ENCODE measurements around the gene MICAL3.
A peak's percentile ranks its signal among the peaks of the same experiment; 100 is the strongest.

Gene MICAL3

DNA sequence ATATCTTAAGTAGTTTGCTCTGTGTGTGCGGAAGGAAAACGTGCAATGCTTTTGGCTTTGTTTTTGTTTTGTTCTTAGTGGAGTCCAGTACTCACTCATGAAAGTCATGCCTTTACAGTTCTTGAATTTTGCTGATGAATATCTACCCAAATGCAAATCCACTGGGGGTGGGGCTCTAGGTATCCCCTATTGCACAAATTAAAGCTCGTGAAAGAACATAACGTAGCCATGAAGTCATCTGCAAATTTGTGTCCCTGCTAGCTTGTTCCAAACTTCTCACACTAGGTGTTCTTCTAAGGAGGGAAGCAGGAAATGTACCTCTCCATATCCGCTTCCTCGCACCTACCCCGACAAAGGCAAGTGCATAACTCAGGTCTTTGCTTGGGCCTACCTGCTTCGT, 118.9 kb downstream of the MICAL3 start:
- no peak for DNase-seq

DNA sequence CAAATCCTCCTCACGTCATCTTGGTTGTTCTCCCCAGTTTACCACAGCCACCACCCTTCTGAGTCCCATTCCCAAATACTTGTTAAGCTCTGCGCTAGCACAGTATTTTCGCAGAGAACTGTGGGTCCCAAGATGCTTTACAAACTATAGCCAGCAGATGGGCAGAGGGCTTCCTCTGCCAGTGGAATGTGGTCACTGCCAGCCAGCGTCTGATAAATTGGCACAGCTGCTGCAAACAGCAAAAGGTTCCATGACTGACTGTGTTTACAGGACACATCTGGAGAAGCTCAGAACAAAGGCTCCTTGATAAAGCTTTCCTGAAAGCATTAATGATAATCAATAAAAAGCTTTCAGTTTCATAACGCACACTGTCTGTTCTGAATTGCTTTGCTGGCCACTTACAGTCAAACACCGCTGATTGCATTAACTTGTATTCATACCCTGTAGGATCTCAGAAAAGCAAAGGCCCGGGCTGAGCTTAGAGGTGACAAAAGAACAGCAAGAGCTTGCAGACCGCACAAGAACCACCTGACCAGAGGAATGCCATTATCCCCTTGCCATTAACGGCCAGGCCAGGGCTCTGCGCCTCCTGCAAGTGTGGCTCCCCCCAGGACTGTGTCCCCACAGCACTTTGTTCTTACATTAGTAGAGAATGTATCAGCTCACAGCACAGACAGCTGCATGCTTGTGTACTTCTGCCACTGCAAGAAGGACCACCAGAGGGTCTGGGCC, 120.6 kb downstream of the MICAL3 start:
- DNase-seq: no peak

DNA sequence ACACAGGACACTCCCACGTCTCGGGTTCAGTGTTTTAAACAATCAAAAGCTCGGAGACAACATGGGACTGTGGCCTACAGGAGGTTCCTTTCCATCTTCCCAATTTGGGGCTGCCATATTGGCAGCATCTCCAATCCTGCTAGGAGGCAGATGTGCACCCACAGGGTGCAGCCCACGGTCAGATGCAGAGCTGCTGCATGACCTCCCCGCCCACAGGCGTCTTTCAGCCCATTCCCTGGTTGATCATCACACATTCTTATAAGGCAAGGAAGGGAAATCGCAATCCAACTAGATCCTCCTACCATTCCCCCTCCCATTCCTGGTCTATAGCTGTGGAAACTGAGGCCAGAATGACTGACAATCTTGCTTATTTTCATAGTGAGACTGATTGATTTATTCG, 121.4 kb downstream of the MICAL3 start:
- DNase-seq: no peak

DNA sequence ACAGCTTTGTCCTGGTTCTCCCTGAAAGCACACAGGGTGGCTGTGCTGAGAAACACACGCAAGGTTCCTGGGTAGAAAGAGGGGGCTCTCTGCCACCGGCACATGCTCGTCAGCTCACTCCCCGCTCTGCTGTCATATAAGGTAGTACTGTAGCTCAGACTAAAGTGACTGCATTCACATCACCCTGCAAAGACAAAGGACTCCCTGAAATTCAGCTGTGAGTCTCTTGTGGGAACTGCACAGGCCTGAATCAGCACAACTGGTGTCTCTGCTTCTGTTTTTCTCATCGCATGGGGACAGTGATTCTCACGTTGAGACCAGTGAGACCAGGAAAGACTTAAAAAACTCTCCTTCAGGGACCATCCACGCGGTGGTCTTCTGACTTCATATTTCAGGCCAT, 126.0 kb downstream of the MICAL3 start:
- no peak for DNase-seq

DNA sequence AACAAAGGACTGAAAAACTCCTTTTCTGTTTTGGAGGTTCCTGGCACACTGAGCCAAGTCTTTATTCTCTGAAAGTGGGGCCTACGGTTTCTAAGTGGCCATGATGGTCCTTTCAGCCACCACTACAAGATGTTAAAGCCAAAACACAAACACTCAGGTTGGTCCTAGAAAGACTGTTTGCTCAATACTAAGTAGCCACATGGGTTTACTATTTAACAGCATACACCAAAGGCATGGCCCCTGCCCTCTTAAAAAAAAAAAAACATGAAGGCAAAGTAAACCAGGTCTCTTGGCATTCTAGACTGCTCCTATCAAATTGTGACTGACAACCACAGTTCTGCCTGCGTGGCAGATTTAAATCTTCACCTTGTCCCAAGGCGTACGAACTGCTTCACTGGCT, 126.5 kb downstream of the MICAL3 start:
- DNase-seq: no peak

DNA sequence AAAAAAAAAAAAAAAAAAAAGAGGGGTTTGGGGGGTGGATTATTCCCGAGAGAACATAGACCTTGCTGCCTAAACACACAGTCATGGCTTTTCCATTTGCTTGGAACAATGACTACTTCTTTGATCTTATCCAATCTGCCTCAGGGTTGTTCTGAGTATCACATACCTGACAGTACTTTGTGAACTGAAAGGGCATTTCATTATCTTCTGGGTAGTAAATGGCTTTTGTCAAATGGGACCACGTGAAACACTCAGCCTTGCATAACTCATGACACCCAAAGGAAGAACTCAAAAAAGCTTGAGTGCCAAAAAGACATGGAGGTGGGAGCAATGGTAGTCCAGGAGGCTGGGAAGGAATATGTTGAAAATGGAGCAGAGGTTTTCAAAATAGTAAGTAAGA, 126.9 kb downstream of the MICAL3 start:
- DNase-seq: no peak

DNA sequence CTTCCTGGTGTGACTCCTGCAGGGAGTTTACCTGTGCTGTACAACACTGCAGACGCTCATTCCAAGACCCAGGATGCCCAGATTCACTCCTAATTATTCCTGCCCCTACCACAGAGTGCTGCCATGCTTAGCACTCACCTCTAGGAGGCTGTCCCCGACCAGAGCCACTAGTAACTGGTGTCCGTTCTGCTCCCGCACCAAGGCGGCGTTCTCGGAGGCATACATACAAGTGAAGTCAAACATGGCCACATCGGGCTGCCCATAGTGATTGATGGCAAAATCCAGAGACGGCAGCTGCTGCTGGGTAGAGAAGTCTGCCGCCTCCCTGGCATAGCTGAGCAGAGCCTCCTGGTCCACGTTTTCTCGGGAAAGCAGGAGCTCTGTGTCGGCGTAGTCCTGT, 127.8 kb downstream of the MICAL3 start:
- no peak for DNase-seq

DNA sequence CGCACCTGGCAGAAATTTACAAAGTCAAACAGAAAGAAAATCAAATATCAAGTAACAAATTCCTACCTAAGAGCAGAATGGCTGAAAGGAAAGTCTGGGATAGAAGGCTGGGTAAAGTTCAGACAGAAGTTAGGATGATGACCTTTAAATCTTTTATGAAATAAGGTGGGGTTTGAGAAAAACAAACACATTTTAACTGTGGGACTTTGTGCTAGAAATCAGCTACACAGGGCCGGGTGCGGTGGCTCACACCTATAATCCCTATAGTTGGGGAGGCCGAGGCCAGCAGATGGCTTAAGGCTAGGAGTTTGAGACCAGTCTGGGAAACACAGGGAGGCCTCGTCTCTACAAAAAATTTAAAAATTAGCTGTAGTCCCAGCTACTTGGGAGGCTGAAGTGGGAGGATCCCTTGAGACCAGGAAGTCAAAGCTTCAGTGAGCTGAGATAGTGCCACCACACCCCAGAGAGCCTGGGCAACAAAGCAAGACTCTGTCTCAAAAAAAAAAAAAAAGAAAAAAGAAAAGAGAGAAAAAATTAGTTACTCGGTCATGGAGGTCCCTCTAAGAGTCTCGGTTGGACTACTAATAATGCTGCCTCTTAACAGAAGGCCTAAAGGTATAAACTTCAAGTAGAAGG, 130.3 kb downstream of the MICAL3 start:
- DNase-seq: no peak

DNA sequence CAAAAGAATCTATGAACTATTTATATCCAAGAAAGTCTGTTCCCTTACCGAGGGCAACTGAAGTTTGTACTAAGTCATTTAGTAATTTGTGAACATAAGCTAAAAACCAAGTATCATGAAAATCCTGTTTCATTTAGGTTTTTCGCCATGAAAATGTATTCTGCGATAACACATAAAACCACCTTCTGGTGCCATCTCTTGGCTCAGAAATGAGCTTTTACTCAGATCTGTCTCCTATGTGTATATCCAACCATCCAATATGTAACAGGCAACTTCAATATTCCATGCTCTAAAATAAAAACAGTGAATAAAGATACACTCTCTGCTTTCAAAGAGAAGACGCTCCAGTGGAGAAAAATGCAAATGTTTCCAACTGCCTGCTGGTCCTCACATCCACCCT, 132.0 kb downstream of the MICAL3 start:
- no peak for DNase-seq

DNA sequence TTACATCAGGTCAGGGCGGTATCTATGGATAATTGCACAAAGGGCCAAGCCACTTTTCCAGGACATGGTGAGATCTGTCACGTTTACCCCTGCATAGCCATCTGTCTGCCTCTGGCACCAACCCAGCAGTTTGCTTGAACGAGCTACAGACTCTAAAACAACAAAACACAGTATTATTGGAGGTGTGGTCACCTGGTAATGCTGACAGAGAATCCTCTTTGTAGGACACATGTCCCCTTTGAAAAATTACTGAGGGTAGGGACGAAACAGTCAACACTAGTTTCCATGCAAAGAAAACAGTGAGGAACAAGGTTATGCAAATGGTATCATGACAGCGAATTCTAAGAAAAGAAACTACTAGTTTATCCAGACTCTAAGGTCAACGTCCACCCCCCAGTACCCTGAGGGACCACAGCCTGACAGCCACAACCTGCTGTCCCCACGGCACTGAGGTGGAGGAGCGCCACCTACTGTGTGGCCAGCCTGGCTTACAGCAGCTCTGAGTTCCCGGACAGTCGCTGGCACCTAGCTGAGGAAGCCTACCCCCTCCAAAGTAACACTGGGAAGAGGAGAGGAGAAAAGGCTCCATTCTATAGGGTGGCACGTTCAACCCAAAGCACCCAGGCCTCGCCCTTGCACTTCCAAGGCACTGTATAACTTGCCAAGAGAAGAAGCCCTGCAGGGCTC, 132.7 kb downstream of the MICAL3 start:
- DNase-seq: peak; percentile 89

DNA sequence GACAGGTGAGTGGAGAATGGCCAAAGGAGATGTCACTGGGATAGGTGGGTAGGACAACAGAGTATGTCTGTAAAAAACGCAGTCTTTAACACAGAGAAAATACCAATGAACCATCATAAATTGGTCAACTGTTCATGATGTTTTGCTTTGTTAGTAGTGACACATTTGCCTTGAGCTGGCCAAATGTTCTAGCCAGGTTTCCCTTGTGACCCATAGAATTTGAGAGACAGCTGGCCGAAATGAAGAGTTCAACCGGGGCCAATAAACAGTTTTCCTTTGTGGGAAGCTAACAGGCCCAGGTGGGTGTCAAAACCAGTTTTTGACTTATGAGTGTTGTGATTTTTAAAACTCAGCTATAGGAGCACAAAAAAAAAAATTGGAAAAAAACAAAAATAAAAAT, 133.5 kb downstream of the MICAL3 start:
- DNase-seq: peak; percentile 35

DNA sequence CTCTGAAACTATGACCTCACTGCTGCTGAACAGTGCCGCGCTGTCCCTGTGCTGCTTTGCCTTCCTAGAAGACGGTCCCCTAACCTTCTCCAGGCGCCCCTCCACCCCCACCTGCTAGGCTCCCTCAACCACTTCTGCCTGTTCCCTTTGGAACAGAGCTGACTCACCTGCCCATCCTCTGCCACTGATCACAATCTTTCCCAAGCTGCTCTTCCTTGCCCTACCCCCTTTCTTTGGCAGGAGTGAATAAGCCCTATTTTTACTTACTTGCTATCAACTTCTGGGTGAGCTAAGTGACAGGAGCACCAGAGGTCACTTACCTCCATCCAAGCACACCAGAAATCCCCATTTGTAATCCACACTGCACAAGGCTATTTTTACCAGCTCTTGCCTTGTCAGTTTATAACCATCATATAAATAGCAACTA, 134.1 kb downstream of the MICAL3 start:
- DNase-seq: no peak

DNA sequence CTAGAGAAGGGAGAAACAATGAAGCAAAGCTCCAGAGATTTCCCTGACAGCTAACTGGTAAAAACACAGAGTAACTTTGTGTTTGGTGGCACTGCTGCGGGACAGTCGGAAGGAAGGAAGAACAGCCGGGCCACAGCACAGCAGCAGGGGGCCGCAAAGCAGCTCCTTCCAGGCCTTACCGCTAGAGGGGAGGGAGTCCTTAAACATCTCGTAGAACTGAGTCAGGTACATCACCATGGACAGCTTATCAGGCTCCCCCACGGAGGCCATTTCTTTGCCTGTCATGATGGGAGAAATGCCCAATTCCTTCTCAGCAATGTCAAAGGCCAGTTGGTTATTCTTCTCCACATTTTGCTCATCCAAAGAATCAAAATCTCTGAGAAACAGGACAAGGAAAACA, 135.5 kb downstream of the MICAL3 start:
- DNase-seq: no peak

DNA sequence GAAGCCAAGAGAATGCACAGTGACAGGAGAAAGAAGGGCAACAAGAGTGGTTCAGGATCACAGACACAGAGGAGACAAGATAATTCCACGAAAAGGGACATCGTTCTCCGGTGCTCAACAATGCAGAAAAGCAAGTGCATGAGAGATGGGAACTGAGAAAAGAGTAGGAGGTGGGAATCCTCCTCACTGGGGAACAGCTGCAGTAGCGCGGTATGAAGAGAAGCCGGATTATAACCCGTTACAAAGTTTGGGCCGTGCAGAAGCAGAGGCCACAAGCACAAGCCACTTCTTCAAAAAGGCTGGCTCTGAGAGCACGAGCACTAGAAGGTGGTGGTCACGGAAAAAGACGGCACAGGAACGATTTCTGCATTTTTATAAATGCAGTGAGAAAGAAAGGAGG, 135.9 kb downstream of the MICAL3 start:
- DNase-seq: no peak

DNA sequence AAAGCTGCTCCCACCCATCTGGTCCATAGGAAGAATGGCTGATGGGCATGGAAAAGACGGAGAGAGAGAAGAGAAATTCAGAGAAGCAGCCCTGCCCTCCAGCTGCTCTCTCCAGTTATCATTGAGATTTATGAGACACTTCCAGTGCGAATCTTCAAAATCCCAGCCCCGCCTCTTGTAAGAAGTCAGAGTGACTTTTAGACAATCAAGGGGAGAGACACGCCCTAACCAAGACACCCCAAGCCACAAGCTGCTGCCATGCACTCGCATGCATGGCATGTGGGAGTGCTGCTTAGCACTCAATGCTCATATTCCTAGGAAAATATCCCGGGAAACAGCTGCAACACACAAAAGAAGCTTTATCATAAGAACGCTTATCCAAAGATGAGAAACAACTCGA, 139.5 kb downstream of the MICAL3 start:
- DNase-seq: no peak

DNA sequence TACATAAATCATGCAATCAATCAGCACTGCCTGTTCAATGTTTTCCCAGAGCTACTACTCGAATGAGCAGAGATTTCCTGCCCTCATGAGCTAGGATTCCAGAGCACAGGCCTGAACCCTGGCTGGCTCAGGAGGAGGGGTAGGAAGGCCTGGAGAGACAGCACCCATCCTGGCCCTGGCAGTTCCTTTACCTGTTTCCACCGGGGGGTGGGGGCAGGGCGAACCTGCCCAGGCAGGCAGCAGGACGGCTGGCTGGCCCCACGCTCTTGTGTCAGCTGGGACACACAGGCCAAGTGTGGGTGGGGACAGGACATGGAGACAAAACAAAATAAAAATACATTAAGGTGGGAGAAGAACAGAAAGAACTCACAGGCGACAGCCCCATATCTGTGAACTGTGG, 140.3 kb downstream of the MICAL3 start:
- no peak for DNase-seq

DNA sequence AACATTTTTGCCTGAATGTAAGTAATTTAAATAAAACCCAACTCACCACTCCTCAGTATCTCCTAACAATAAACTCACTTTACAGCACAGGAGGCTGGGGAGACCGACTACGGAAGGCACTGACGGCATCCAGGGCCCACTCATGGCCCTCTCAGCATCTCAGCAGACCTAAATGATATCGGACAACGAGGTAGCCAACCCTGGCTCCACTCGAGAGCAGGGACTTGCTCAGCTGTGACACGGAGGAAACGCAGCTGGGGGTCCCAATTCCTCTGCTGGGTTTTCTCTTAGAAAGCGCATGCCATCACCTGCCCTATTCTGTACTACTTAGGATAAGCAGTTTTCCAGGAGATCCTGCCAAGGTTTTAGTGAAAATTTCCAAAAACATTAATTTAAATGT, 141.0 kb downstream of the MICAL3 start:
- DNase-seq: no peak

DNA sequence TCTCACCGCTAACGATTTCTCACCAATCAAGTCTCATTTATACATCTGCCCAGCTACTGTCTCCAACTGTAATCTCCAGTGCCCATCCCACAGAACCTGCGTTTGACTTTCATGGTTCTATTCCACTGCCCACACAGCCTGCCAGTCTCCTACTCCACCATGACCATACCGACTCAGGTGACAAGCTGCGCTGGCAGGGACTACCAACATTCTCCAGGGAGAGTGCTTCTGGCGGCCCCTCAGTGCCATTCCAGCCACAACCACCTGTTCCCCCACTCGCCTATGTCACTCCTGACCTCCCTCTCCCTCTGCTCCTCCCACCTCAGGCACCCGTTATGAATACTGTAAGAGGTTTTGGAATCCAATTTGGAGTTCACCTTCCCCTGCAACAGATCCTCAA, 141.6 kb downstream of the MICAL3 start:
- DNase-seq: no peak

DNA sequence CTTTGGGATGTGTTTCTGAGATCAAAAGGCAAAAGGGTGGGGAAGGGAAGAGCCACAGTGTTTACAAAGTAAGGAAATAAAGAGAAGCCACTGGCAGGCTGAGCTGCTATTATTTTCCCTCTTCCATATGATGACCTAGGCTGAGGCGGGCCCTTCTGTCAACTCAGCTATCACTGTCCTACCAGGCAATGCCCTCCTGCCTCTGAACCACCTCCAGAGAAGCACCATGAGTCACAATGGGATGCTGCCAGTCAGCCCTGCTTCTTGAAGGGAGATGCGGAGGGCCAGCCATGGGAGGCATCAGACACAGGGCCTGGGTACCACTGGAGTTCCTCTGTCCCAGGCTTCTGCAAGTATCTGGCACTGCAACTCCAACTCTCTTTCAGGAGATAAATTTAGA, 142.2 kb downstream of the MICAL3 start:
- no peak for DNase-seq

DNA sequence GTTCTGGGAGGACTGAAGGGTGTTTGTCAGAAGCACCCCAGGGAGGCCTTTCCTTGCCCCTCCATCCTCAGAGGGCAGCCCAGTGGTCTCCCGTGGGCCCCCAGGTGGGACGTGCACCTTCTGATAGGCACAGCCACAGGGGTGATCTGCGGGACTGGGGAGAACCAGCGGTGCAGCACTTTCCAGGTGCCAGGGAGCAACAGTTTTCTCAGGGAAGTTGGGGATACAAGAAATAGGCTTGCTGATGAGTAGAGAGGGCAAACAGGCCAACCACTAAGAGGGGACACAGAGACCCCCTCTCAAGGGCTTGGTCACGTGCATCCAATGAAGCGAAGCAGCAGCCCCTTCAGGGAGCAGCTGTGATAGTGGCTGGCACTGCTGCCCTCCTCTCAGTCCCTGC, 143.0 kb downstream of the MICAL3 start:
- DNase-seq: no peak

DNA sequence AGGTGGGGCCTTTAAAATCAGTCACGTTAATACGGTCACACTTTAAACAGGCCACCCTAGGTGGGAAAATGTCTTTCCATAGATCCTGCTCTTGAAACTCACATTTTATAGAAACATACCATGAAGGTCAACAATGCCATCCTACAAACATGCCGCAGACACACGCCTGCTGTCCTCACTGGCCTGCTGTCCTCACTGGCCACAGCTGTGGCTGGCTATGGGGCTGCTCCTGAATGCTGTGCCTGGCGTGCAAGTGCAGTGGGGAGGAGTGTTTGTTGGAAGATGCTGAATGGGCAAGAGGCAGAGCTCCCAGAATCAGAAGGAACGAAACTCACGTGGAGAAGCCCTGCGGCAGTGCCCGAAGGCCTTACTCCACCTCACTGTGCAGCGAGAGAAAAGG, 143.9 kb downstream of the MICAL3 start:
- DNase-seq: no peak

DNA sequence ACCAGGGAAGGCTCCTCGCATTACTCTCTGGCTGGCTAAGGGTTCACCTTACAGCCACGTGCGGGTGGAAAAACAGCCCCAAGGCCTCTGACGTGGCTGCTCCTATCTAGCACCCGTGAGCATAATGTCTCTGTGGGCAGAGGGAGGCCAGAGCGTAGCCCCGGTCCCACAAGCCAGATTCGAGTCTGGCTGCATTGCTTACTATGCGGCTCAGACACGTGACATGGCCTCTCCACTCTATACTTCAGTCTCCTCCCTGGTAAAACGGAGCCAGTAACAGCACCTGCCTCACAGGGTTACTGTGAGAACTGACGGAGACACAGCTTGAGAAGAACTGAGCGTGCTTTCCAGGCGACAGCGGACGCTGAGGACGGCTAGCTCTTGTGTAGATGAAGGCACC, 144.3 kb downstream of the MICAL3 start:
- no peak for DNase-seq

DNA sequence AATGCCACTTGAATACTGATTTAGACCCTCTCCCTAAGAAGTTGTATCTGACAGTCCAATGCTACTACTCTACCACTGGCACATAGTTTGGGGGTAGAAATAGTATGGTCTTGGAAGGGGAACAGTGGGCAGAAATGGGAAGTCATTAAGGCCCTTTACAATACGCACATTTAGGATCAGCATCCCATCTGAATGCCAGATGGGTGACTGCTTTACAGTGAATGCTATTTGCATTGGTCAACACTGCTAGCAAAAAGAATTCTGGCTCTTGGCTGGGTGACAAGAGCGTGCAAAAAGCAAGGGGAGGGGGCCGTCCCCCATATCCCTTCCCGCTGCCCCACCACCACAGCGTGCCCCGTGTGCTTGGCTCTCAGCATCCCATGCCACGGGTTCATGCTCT, 145.4 kb downstream of the MICAL3 start:
- no peak for DNase-seq

DNA sequence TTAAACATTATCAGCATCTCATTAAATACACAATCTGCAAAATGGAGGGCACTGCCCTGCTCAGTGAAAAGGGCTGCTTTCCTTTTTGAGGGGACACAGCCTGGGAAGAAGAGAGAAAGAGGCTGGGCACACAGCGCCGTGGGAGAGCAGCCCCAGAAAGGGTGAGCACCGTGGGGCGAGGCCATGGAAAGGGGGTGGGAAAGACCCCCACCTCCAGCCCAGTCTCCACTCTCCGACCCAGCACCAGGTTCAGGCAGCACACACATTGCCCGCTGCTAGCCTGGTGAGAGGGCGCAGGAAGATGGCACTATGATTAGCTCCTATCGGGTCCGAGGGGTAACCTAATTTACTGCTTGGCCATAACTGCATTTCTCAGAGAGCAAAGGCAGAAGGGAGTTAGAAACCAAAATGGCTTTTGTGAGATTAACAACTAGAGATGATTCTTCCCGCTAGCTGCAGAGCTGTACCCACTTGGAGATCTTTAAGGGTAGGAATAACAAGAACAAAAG, 146.1 kb downstream of the MICAL3 start:
- DNase-seq: no peak
